NCI-H526 (cell line): ENCODE data around the gene TUT1.

Source experiments
- DNase-seq, 2 experiments: peaks; one replicate each; lab custom pipeline; 2025; lab: John Stamatoyannopoulos, UW

The TUT1 gene

GRCh38 chr11:62542111-62542745 lies 49.1 kb downstream of the TUT1 start:
- DNase-seq, result peak; percentile 85 to 93

- DNase-seq, result peak in 1 of 2 experiments; percentile 33
These were observed 50.3 kb downstream of the TUT1 start for GRCh38 chr11:62540804-62541701.

- peak in 1 of 2 experiments; percentile 69 for DNase-seq
These were observed 51.9 kb downstream of the TUT1 start for GRCh38 chr11:62539238-62539925.

- DNase-seq, result peak in 1 of 2 experiments; percentile 74
These were observed 52.7 kb downstream of the TUT1 start for GRCh38 chr11:62538470-62539237.

- peak in 1 of 2 experiments; percentile 76 for DNase-seq
These were observed 54.9 kb downstream of the TUT1 start for GRCh38 chr11:62536301-62536957.

GRCh38 chr11:62535802-62536201 lies 55.5 kb downstream of the TUT1 start:
- DNase-seq, result no peak

- no peak for DNase-seq
These were observed 56.4 kb downstream of the TUT1 start for GRCh38 chr11:62534779-62535545.

- DNase-seq, result no peak
These were observed 59.2 kb downstream of the TUT1 start for GRCh38 chr11:62532096-62532495.
